Tibial nerve (tissue), 3 donors: Measurements from ENCODE around the gene FOXD2.

ENCODE experiments used
- CTCF ChIP-seq, 5 experiments: fragments of 200-600 bp in 3 of 5; fragments of 450-650 bp in 2 of 5; sonication (generic) in 3 of 5; IDR thresholded peaks; one replicate each; pipeline ENCODE4 v1.5.1; 2016 to 2019; ENCODE audit warnings: antibody characterized with exemption in 5 of 5, mild to moderate bottlenecking in 3 of 5, moderate library complexity in 2 of 5
- POLR2A ChIP-seq, 2 donors: fragments of 450-650 bp; IDR thresholded peaks; one replicate each; pipeline ENCODE4 v1.6.1; 2017; ENCODE audit warnings: antibody characterized with exemption in 2 of 2, mild to moderate bottlenecking in 2 of 2, moderate library complexity in 2 of 2

GRCh38 chr1:47437447-47438164 is at the start of gene FOXD2:
- TF ChIP-seq POLR2A (IDR thresholded peaks at IDR 0.05) (peak; percentile 53 to 57), CTCF (IDR thresholded peaks at IDR 0.05) (peak; percentile 97 to 100 (median 98))
